Measurements from ENCODE around the gene ZNF280D. TPM values are rescaled to one million over a fixed set of nuclear protein-coding genes. Genes with fewer than 3 reads are reported as not detected.

Gene ZNF280D
- total RNA-seq, 1 donor = 50.7 TPM

- TF ChIP-seq, protein P1, sequence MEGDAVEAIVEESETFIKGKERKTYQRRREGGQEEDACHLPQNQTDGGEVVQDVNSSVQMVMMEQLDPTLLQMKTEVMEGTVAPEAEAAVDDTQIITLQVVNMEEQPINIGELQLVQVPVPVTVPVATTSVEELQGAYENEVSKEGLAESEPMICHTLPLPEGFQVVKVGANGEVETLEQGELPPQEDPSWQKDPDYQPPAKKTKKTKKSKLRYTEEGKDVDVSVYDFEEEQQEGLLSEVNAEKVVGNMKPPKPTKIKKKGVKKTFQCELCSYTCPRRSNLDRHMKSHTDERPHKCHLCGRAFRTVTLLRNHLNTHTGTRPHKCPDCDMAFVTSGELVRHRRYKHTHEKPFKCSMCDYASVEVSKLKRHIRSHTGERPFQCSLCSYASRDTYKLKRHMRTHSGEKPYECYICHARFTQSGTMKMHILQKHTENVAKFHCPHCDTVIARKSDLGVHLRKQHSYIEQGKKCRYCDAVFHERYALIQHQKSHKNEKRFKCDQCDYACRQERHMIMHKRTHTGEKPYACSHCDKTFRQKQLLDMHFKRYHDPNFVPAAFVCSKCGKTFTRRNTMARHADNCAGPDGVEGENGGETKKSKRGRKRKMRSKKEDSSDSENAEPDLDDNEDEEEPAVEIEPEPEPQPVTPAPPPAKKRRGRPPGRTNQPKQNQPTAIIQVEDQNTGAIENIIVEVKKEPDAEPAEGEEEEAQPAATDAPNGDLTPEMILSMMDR (IDR thresholded peaks at IDR 0.05; ENCODE audit: extremely low read depth, low read depth, low read length) = no peak
- H3K4me3 ChIP-seq (ENCODE audit: insufficient read depth, low read length) = no peak overlapping the region
- H3K4me2 ChIP-seq (ENCODE audit: insufficient read depth, low read length) = no peak overlapping the region
- no peaks in the 10 kb centered on the region for H4K20me1 ChIP-seq (ENCODE audit: insufficient read depth, low read length)
- no peaks in the 10 kb centered on the region for H3K9me3 ChIP-seq (ENCODE audit: low read depth, low read length)
- no peaks in the 10 kb centered on the region for H3K4me1 ChIP-seq (ENCODE audit: insufficient read depth, low read length)
- no peak overlapping the region for H2AFZ ChIP-seq (ENCODE audit: low read length)
- no peaks in the 10 kb centered on the region for H3K27me3 ChIP-seq (ENCODE audit: insufficient read depth, low read length)
- H3K27ac ChIP-seq (ENCODE audit: low read depth, low read length) = no peak overlapping the region
- DNase-seq (ENCODE audit: insufficient read length, low spot score, missing footprints) = no peak
- no peaks in the 10 kb centered on the region for H3K79me2 ChIP-seq (ENCODE audit: insufficient read depth, low read length)
- peaks cover 8% of the 10 kb centered on the region for H3K36me3 ChIP-seq (ENCODE audit: insufficient read depth, low read length)
These were observed 54.1 kb downstream of the ZNF280D start for GRCh38 chr15:56679225-56679624.

GRCh38 chr15:56678571-56678970, 54.7 kb downstream of the ZNF280D start:
- Histone ChIP-seq H3K4me2 (ENCODE audit: insufficient read depth, low read length) (no peak overlapping the region), H3K27me3 (ENCODE audit: insufficient read depth, low read length) (no peaks in the 10 kb centered on the region), H3K9me3 (ENCODE audit: low read depth, low read length) (no peaks in the 10 kb centered on the region), H3K27ac (ENCODE audit: low read depth, low read length) (no peak overlapping the region), H3K36me3 (ENCODE audit: insufficient read depth, low read length) (peaks cover 8% of the 10 kb centered on the region), H2AFZ (ENCODE audit: low read length) (no peak overlapping the region), H4K20me1 (ENCODE audit: insufficient read depth, low read length) (no peaks in the 10 kb centered on the region), H3K4me3 (ENCODE audit: insufficient read depth, low read length) (no peak overlapping the region), H3K79me2 (ENCODE audit: insufficient read depth, low read length) (no peaks in the 10 kb centered on the region), H3K4me1 (ENCODE audit: insufficient read depth, low read length) (no peaks in the 10 kb centered on the region)
- no peak for DNase-seq (ENCODE audit: insufficient read length, low spot score, missing footprints)
- TF ChIP-seq, protein P1 (IDR thresholded peaks at IDR 0.05; ENCODE audit: extremely low read depth, low read depth, low read length) = no peak

DNA sequence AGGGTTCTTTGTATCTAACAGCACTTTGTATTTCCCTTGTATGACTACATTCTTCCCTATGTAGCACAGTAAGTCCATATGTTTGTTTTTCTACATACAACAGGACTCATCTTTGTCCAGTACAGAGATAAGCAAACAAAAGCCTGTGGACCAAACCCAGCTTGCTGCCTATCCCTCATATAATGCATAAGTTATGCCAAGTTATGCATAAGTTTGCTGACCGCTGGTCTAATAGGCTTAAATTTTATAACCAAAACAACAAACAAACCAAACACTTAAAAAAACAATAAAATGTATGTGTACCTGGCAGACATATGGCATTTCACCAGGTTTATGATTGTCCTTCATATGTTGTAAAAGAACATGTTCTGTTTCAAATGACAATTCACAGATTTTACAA, 56.0 kb downstream of the ZNF280D start:
- no peak overlapping the region for H2AFZ ChIP-seq (ENCODE audit: low read length)
- H3K4me2 ChIP-seq (ENCODE audit: insufficient read depth, low read length) = no peak overlapping the region
- H3K36me3 ChIP-seq (ENCODE audit: insufficient read depth, low read length) = peaks cover 8% of the 10 kb centered on the region
- no peaks in the 10 kb centered on the region for H4K20me1 ChIP-seq (ENCODE audit: insufficient read depth, low read length)
- no peaks in the 10 kb centered on the region for H3K79me2 ChIP-seq (ENCODE audit: insufficient read depth, low read length)
- no peaks in the 10 kb centered on the region for H3K9me3 ChIP-seq (ENCODE audit: low read depth, low read length)
- H3K4me3 ChIP-seq (ENCODE audit: insufficient read depth, low read length) = no peak overlapping the region
- DNase-seq (ENCODE audit: insufficient read length, low spot score, missing footprints) = no peak
- H3K27ac ChIP-seq (ENCODE audit: low read depth, low read length) = no peak overlapping the region
- H3K27me3 ChIP-seq (ENCODE audit: insufficient read depth, low read length) = no peaks in the 10 kb centered on the region
- H3K4me1 ChIP-seq (ENCODE audit: insufficient read depth, low read length) = peaks cover 4% of the 10 kb centered on the region
- TF ChIP-seq, protein P1 (IDR thresholded peaks at IDR 0.05; ENCODE audit: extremely low read depth, low read depth, low read length) = no peak

DNA sequence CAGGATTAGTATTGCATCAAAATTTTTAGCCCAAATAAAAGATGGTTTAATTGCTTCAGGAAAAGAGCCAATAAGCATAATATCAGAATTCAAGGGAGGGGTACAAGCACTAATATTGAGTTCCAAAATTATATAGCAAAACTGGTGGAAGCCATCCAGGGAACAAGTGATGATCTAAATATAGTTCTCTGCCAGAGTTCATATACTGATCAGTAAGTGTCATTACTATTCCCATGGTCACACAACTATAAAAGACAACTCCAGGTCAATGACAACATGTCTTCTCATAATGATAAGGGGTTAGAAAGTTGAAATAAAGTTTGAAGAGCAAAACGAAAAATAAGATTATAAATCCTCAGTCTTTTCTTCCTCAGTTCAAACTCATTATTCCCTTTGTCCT, 57.4 kb downstream of the ZNF280D start:
- H3K4me2 ChIP-seq (ENCODE audit: insufficient read depth, low read length) = no peak overlapping the region
- H3K36me3 ChIP-seq (ENCODE audit: insufficient read depth, low read length) = peaks cover 8% of the 10 kb centered on the region
- no peaks in the 10 kb centered on the region for H3K9me3 ChIP-seq (ENCODE audit: low read depth, low read length)
- peaks cover 4% of the 10 kb centered on the region for H3K4me1 ChIP-seq (ENCODE audit: insufficient read depth, low read length)
- H3K27me3 ChIP-seq (ENCODE audit: insufficient read depth, low read length) = no peaks in the 10 kb centered on the region
- H3K4me3 ChIP-seq (ENCODE audit: insufficient read depth, low read length) = no peak overlapping the region
- no peak overlapping the region for H2AFZ ChIP-seq (ENCODE audit: low read length)
- DNase-seq (ENCODE audit: insufficient read length, low spot score, missing footprints) = no peak
- H3K79me2 ChIP-seq (ENCODE audit: insufficient read depth, low read length) = no peaks in the 10 kb centered on the region
- H4K20me1 ChIP-seq (ENCODE audit: insufficient read depth, low read length) = no peaks in the 10 kb centered on the region
- H3K27ac ChIP-seq (ENCODE audit: low read depth, low read length) = no peak overlapping the region
- TF ChIP-seq, protein P1 (IDR thresholded peaks at IDR 0.05; ENCODE audit: extremely low read depth, low read depth, low read length) = no peak
